Muscle layer of colon (tissue), 2 donors: ENCODE data around the gene UBE2J2.

Experiments
- H3K27ac ChIP-seq: one replicate; pipeline ENCODE4 v1.7.0; 2013; ENCODE audit warnings: low read depth, mild to moderate bottlenecking, low read length, moderate library complexity
- H3K27me3 ChIP-seq, 2 donors: one replicate each; pipeline ENCODE4 v1.7.0; 2013; ENCODE audit warnings: low read length in 2 of 2, mild to moderate bottlenecking in 2 of 2; ENCODE audit not compliant: insufficient read depth in 2 of 2, control insufficient read depth in 1 of 2
- H3K36me3 ChIP-seq: one replicate; pipeline ENCODE4 v1.7.0; 2013; ENCODE audit warnings: mild to moderate bottlenecking, low read length; ENCODE audit not compliant: insufficient read depth
- H3K4me1 ChIP-seq: one replicate; pipeline ENCODE4 v1.7.0; 2013; ENCODE audit warnings: mild to moderate bottlenecking, low read length; ENCODE audit not compliant: insufficient read depth
- H3K4me3 ChIP-seq, 2 donors: one replicate each; pipeline ENCODE4 v1.7.0; 2013; ENCODE audit warnings: low read length in 2 of 2, low read depth in 1 of 2, mild to moderate bottlenecking in 1 of 2, moderate library complexity in 1 of 2
- H3K9ac ChIP-seq: one replicate; pipeline ENCODE4 v1.7.0; 2013; ENCODE audit warnings: low read length
- H3K9me3 ChIP-seq: one replicate; pipeline ENCODE4 v1.7.0; 2013; ENCODE audit warnings: mild to moderate bottlenecking, low read length
- donor health status: abdominal sarcoma.
- donor health status: Adenocarcinoma of cecum.

Gene UBE2J2

DNA sequence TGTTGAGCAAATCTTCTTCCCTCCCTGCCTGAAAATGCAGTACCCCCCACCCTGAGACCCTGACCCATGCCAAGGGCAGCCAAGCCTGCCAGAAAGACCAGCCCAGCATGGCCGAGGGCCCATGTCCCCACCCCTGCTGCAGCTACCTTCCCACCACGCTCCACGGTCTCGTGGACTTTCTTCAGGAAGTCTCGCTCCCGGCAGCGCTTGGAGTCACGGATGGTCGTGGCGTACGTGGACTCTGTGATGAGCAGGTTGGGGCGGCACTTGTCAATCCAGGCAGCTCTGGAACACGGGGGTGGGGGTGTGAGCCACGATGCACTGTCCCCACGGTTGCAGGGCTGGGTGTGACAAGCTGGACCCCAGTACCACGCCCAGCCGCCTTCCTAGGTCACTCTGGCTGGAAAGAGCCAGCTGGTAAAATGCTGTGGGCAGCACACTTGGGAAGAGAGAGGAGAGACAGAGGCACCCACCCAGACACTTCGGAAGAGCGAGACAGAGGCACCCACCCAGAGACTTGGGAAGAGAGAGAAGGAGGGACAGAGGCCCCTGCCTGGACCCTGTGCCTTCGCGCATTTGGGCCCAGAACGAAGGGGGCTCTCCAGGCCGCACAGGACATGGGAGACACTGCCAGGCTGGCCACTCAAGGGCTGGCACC lies 41.2 kb upstream of the UBE2J2 start:
- H3K36me3 ChIP-seq, result peaks cover 62% of the 10 kb centered on the region
- no peak overlapping the region for H3K4me3 ChIP-seq
- H3K4me1 ChIP-seq, result peaks cover 21% of the 10 kb centered on the region
- H3K27me3 ChIP-seq, result no peaks in the 10 kb centered on the region
- no peak overlapping the region for H3K9ac ChIP-seq
- no peak overlapping the region for H3K27ac ChIP-seq
- no peaks in the 10 kb centered on the region for H3K9me3 ChIP-seq

DNA sequence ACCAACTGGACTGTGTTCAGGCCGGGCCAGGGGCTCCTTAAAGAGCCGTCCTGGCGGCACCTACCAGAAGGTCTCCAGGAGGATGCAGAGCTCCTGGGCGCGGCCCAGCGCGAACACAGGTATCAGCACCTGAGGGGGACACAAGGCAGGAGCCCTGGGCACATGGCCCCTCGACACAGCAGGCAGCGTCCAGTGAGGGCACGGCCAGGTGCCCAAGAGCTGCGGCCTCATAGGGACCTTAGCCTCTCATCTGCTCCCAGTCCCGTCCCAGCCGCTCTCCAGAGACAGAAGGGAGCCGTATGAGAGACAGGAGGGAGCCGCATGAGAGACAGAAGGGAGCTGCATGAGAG lies 40.6 kb upstream of the UBE2J2 start:
- Histone ChIP-seq H3K27me3 (no peaks in the 10 kb centered on the region), H3K4me1 (peaks cover 22% of the 10 kb centered on the region), H3K9me3 (no peaks in the 10 kb centered on the region), H3K9ac (no peak overlapping the region), H3K4me3 (no peak overlapping the region), H3K27ac (no peak overlapping the region), H3K36me3 (peaks cover 56% of the 10 kb centered on the region)

DNA sequence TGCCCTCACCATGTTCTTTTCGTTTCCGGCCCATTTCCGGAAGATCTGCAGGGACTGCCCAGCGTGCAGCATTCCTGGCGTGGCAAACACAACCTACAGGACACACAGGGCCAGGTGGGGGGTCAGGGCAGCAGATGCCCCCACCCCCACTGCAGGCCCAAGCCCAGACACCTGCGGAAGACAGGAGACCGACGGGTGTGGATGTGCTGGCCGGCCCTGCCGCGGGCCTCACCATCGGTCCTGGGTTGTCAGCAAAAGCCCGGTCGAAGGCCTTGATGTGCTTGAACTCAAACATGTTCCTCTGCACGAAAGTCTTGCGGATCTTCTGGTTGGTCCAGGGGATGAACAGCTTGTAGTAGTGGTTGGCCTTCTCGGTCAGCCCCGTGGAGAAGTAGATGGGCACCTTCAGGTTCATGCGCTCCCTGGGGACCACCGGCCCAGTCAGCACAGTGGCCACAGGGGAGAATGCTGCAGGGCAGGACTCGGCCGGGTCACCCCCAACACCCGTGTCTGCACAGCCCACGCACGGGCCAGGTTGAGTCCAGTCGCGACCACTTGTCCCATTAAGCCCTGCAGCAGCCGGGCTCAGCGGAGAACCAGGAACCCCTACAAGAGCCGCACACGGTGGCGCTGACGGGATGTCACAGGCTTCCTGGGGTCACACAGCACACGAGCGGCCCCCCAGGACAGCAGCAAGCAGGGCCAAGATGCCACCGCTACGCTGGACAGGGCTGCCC lies 40.0 kb upstream of the UBE2J2 start:
- Histone ChIP-seq H3K36me3 (peaks cover 53% of the 10 kb centered on the region), H3K9me3 (no peaks in the 10 kb centered on the region), H3K27me3 (no peaks in the 10 kb centered on the region), H3K9ac (no peak overlapping the region), H3K27ac (no peak overlapping the region), H3K4me1 (peaks cover 17% of the 10 kb centered on the region), H3K4me3 (no peak overlapping the region)

GRCh38 chr1:1312450-1313314 lies 39.0 kb upstream of the UBE2J2 start:
- Histone ChIP-seq H3K4me1 (peaks cover 7% of the 10 kb centered on the region), H3K36me3 (peaks cover 53% of the 10 kb centered on the region), H3K9me3 (no peaks in the 10 kb centered on the region), H3K9ac (no peak overlapping the region), H3K4me3 (no peak overlapping the region), H3K27me3 (no peaks in the 10 kb centered on the region), H3K27ac (no peak overlapping the region)

GRCh38 chr1:1311107-1312104 lies 37.8 kb upstream of the UBE2J2 start:
- H3K27ac ChIP-seq, result no peak overlapping the region
- H3K9me3 ChIP-seq, result no peaks in the 10 kb centered on the region
- peaks cover 47% of the 10 kb centered on the region for H3K36me3 ChIP-seq
- H3K4me3 ChIP-seq, result no peak overlapping the region
- H3K4me1 ChIP-seq, result peaks cover 9% of the 10 kb centered on the region
- H3K9ac ChIP-seq, result no peak overlapping the region
- H3K27me3 ChIP-seq, result no peaks in the 10 kb centered on the region

DNA sequence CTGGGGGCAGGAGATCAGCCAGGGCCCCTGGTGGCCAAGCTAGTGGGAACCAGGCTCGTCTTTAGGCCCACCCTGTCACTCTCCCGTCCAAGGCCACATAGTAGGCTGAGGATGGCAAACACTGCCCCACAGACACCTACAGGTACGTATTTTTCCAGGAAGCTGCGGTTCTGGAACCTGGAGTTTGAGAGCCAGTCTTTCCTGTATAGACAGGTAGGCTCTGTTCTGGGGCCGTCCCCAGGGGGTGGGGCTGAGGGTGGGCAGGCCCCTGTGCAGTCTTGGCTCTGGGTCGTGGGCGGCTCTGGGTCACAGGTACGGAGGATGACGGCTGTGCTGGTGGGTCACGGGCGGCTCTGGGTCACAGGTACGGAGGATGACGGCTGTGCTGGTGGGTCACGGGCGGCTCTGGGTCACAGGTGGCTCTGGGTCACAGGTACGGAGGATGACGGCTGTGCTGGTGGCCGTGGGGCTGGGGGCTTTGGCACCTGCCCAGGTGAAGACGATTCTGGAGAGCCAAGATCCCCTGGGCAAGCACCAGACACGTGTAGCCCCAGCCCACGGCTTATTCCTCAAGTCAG lies 36.9 kb upstream of the UBE2J2 start:
- H3K9ac ChIP-seq, result no peak overlapping the region
- H3K27me3 ChIP-seq, result no peaks in the 10 kb centered on the region
- H3K4me3 ChIP-seq, result no peak overlapping the region
- no peak overlapping the region for H3K27ac ChIP-seq
- peaks cover 41% of the 10 kb centered on the region for H3K36me3 ChIP-seq
- no peaks in the 10 kb centered on the region for H3K9me3 ChIP-seq
- H3K4me1 ChIP-seq, result peaks cover 18% of the 10 kb centered on the region

DNA sequence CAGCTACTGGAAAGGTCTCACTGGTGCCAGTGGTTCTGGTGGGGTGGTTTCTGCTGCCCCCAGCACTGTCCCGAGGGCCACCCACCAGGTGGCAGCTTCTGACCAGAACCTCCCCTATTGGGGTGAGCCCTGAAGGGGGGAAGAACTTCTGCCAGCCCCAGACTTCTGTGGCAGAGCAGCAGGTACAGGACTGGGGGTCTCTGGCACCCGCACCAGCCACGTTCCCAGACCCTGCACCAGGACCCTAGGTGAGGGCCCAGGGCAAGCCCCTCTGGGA lies 36.4 kb upstream of the UBE2J2 start:
- no peak overlapping the region for H3K4me3 ChIP-seq
- peaks cover 23% of the 10 kb centered on the region for H3K4me1 ChIP-seq
- no peak overlapping the region for H3K27ac ChIP-seq
- H3K9ac ChIP-seq, result no peak overlapping the region
- H3K36me3 ChIP-seq, result peaks cover 37% of the 10 kb centered on the region
- H3K27me3 ChIP-seq, result no peaks in the 10 kb centered on the region
- no peaks in the 10 kb centered on the region for H3K9me3 ChIP-seq

GRCh38 chr1:1309251-1310108 lies 35.8 kb upstream of the UBE2J2 start:
- H3K36me3 ChIP-seq, result peaks cover 32% of the 10 kb centered on the region
- H3K27ac ChIP-seq, result peak overlapping the region; percentile 91
- no peak overlapping the region for H3K9ac ChIP-seq
- peak overlapping the region; percentile 59 to 91 for H3K4me3 ChIP-seq
- H3K4me1 ChIP-seq, result peaks cover 23% of the 10 kb centered on the region
- no peaks in the 10 kb centered on the region for H3K9me3 ChIP-seq
- no peaks in the 10 kb centered on the region for H3K27me3 ChIP-seq

DNA sequence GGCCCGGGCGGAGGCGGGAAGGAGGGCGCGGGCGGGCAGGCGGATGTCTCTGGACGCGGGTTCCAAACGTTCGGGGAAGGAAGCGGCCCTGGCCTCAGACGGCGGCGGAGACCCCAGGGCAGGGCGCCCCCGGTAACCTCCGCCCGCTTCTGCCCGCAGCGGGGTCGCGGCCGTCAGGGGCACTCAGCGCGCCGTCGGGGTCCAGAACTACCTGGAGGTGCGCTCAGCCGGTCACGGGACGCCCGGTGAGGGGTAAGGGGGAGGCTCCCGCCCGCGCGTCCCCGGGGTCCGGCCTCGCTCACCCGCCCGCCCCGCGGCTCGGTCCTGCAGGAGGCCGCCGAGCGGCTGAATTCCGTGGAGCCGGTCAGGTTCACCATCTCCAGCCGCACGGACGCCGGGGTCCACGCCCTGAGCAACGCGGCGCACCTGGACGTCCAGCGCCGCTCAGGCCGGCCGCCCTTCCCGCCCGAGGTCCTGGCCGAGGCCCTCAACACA lies 35.1 kb upstream of the UBE2J2 start:
- peak overlapping the region; percentile 59 to 91 for H3K4me3 ChIP-seq
- H3K27ac ChIP-seq, result peak overlapping the region; percentile 91
- H3K9me3 ChIP-seq, result no peaks in the 10 kb centered on the region
- H3K36me3 ChIP-seq, result peaks cover 27% of the 10 kb centered on the region
- H3K27me3 ChIP-seq, result no peaks in the 10 kb centered on the region
- H3K9ac ChIP-seq, result no peak overlapping the region
- H3K4me1 ChIP-seq, result peaks cover 26% of the 10 kb centered on the region
